ENCODE results near the gene MANF. TPM values are rescaled to one million over a fixed set of nuclear protein-coding genes. Genes with fewer than 3 reads are reported as not detected.
"Not testable (repeated sequence)": the region's sequence is repeated elsewhere in the genome, so short reads cannot be mapped to it uniquely, and the experiment has no call there.

The MANF gene
- total RNA-seq, 5 donors from 2014 or later (not counting 1 experiment from before 2014, with no cell fraction given) = 36.4 to 71.9 (median 56.7) TPM

GRCh38 chr3:51355891-51356578, 29.1 kb upstream of the MANF start:
- Mint-ChIP-seq H3K9me3 (no peaks in the 10 kb centered on the region), H3K4me1 (peaks cover 3 to 5% (median 5%) of the 10 kb centered on the region in 3 donors), H3K27me3 (no peaks in the 10 kb centered on the region), H3K4me3 (no peak overlapping the region), H3K36me3 (peaks cover 6% of the 10 kb centered on the region), H3K27ac (no peak overlapping the region)
- H3K36me3 ChIP-seq (ENCODE audit: control insufficient read depth in 2 of 2, extremely low read depth in 1 of 2, insufficient read depth in 1 of 2, low read length in 1 of 2) = no peaks in the 10 kb centered on the region
- CTCF ChIA-PET = no interaction called here
- H3K4me3 ChIP-seq (ENCODE audit: control insufficient read depth in 1 of 2, extremely low read depth in 1 of 2, low read length in 1 of 2) = no peak overlapping the region
- no peak overlapping the region for H3K27ac ChIP-seq (ENCODE audit: low read length)
- DNase-seq (no peak), ATAC-seq (replicated peaks in 1 of 4) (no peak)
- POLR2A ChIA-PET = no interaction called here
- H3K9me3 ChIP-seq = no peaks in the 10 kb centered on the region
- H3K27me3 ChIP-seq (replicated peaks in 1 of 2; ENCODE audit: control insufficient read depth in 2 of 2, extremely low read depth in 1 of 2, insufficient read depth in 2 of 2, low read length in 1 of 2) = no peaks in the 10 kb centered on the region
- no peaks in the 10 kb centered on the region for H3K4me1 ChIP-seq (ENCODE audit: control insufficient read depth in 1 of 2, extremely low read depth in 1 of 2, insufficient read depth in 2 of 2, low read length in 2 of 2)
- 94% methylated on average over 5 of the region's 8 CpGs for WGBS (ENCODE audit: insufficient coverage)

DNA sequence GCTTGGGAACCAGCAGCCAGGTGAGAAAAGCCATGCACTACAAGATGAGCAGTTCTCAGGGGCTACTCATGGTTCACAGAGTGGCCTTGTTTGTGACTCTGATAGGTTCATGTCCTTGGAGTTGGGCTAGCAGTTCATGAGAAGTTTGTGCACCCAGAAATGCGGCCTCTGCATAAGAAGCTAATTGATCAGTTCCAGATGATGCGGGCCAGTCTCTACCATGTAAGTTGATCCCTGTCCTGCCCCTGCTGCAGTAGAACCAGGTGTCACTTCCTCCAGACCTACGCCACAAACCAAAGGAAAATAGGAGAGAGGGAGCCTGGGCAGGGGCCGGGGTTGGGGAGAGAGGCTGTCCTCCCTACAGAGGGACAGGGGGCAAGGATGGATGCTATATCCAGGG, 27.2 kb upstream of the MANF start:
- POLR2A ChIA-PET = no interaction called here
- H3K4me3 Mint-ChIP-seq = no peak overlapping the region
- WGBS (ENCODE audit: insufficient coverage) = 90% methylated on average over 2 of the region's 4 CpGs
- H3K36me3 Mint-ChIP-seq = no peaks in the 10 kb centered on the region
- ATAC-seq (replicated peaks in 1 of 4) (no peak), DNase-seq (no peak)
- H3K9me3 ChIP-seq = no peaks in the 10 kb centered on the region
- H3K36me3 ChIP-seq (ENCODE audit: control insufficient read depth in 2 of 2, extremely low read depth in 1 of 2, insufficient read depth in 1 of 2, low read length in 1 of 2) = no peaks in the 10 kb centered on the region
- H3K4me1 Mint-ChIP-seq = peaks cover 3 to 5% (median 5%) of the 10 kb centered on the region in 3 donors
- no peak overlapping the region for H3K27ac ChIP-seq (ENCODE audit: low read length)
- H3K27ac Mint-ChIP-seq = no peak overlapping the region
- CTCF ChIA-PET = no interaction called here
- no peaks in the 10 kb centered on the region for H3K4me1 ChIP-seq (ENCODE audit: control insufficient read depth in 1 of 2, extremely low read depth in 1 of 2, insufficient read depth in 2 of 2, low read length in 2 of 2)
- no peaks in the 10 kb centered on the region for H3K27me3 Mint-ChIP-seq
- H3K27me3 ChIP-seq (replicated peaks in 1 of 2; ENCODE audit: control insufficient read depth in 2 of 2, extremely low read depth in 1 of 2, insufficient read depth in 2 of 2, low read length in 1 of 2) = no peaks in the 10 kb centered on the region
- no peak overlapping the region for H3K4me3 ChIP-seq (ENCODE audit: control insufficient read depth in 1 of 2, extremely low read depth in 1 of 2, low read length in 1 of 2)
- no peaks in the 10 kb centered on the region for H3K9me3 Mint-ChIP-seq

DNA sequence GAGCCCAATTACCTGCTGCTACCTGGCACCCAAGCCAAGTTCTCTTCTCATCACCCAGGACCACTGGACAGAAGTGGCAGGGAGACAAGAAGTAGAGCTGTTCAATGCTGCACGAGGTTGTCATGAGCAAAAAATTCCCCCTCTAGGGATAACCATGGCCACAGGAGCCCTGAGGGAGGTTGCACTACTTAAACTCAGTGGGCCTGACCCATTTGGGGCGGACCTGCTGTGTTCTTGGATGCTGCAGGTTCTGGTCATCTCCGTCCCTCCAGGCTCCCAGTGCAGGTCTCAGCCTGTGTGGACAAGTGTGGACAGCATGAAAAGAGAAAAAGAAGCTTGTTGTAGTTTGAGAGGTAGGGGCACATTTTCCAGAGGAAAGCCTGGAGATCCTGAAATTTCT, 26.1 kb upstream of the MANF start:
- no peak overlapping the region for H3K27ac Mint-ChIP-seq
- WGBS (ENCODE audit: insufficient coverage) = 46% methylated on average over 2 of the region's 3 CpGs

GRCh38 chr3:51360806-51361205, 24.3 kb upstream of the MANF start:
- no peaks in the 10 kb centered on the region for H3K9me3 Mint-ChIP-seq
- 83% methylated on average over 3 of the region's 3 CpGs for WGBS (ENCODE audit: insufficient coverage)
- DNase-seq (no peak), ATAC-seq (replicated peaks in 1 of 4) (no peak)
- no peaks in the 10 kb centered on the region for H3K4me1 Mint-ChIP-seq
- no peaks in the 10 kb centered on the region for H3K9me3 ChIP-seq
- no peak overlapping the region for H3K4me3 ChIP-seq (ENCODE audit: control insufficient read depth in 1 of 2, extremely low read depth in 1 of 2, low read length in 1 of 2)
- CTCF ChIA-PET = no interaction called here
- no peaks in the 10 kb centered on the region for H3K27me3 Mint-ChIP-seq
- H3K4me1 ChIP-seq (ENCODE audit: control insufficient read depth in 1 of 2, extremely low read depth in 1 of 2, insufficient read depth in 2 of 2, low read length in 2 of 2) = no peaks in the 10 kb centered on the region
- no peaks in the 10 kb centered on the region for H3K36me3 Mint-ChIP-seq
- POLR2A ChIA-PET = interaction anchor here in 1 of 2 donors (0.6 kb wide), 1 partner anchor 355 kb away, joined by 5 read pairs; no protein-coding TSS in a partner anchor
- H3K27me3 ChIP-seq (replicated peaks in 1 of 2; ENCODE audit: control insufficient read depth in 2 of 2, extremely low read depth in 1 of 2, insufficient read depth in 2 of 2, low read length in 1 of 2) = no peaks in the 10 kb centered on the region
- H3K36me3 ChIP-seq (ENCODE audit: control insufficient read depth in 2 of 2, extremely low read depth in 1 of 2, insufficient read depth in 1 of 2, low read length in 1 of 2) = no peaks in the 10 kb centered on the region
- H3K4me3 Mint-ChIP-seq = no peak overlapping the region
- H3K27ac ChIP-seq (ENCODE audit: low read length) = no peak overlapping the region
- no peak overlapping the region for H3K27ac Mint-ChIP-seq

More for the DNA sequence above, 26.1 kb upstream of the MANF start:
- no peaks in the 10 kb centered on the region for H3K36me3 ChIP-seq (ENCODE audit: control insufficient read depth in 2 of 2, extremely low read depth in 1 of 2, insufficient read depth in 1 of 2, low read length in 1 of 2)
- ATAC-seq (replicated peaks in 1 of 4) (no peak), DNase-seq (no peak)
- Mint-ChIP-seq H3K4me1 (peaks cover 3 to 5% (median 5%) of the 10 kb centered on the region in 3 donors), H3K4me3 (no peak overlapping the region), H3K9me3 (no peaks in the 10 kb centered on the region), H3K36me3 (no peaks in the 10 kb centered on the region), H3K27me3 (no peaks in the 10 kb centered on the region)
- H3K9me3 ChIP-seq = no peaks in the 10 kb centered on the region
- H3K27ac ChIP-seq (ENCODE audit: low read length) = no peak overlapping the region
- POLR2A ChIA-PET = no interaction called here
- H3K4me3 ChIP-seq (ENCODE audit: control insufficient read depth in 1 of 2, extremely low read depth in 1 of 2, low read length in 1 of 2) = no peak overlapping the region
- H3K4me1 ChIP-seq (ENCODE audit: control insufficient read depth in 1 of 2, extremely low read depth in 1 of 2, insufficient read depth in 2 of 2, low read length in 2 of 2) = no peaks in the 10 kb centered on the region
- CTCF ChIA-PET = no interaction called here
- no peaks in the 10 kb centered on the region for H3K27me3 ChIP-seq (replicated peaks in 1 of 2; ENCODE audit: control insufficient read depth in 2 of 2, extremely low read depth in 1 of 2, insufficient read depth in 2 of 2, low read length in 1 of 2)

GRCh38 chr3:51361746-51362145, 23.3 kb upstream of the MANF start:
- Mint-ChIP-seq H3K4me3 (no peak overlapping the region), H3K36me3 (no peaks in the 10 kb centered on the region)

DNA sequence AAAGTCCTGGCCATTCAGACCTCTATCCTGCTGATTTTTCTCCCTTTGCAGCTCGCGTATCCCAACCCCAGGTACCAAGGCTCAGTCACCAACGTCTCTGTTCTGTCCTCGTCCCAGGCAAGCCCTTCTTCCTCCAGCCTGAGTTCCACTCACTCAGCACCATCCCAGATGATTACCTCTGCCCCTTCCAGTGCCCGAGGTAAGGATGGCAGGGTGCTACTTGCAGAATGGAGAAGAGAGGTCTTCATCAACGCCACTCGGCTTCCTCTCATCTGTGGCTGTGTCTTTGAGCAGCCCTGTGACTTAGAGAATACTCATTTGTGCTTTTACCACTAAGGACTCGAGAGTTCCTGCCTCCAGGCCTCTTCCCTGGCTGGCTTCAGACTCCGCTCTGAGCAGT, 22.6 kb upstream of the MANF start:
- ATAC-seq (replicated peaks in 1 of 4) = no peak
- no peaks in the 10 kb centered on the region for H3K4me1 Mint-ChIP-seq
- Histone ChIP-seq H3K27ac (ENCODE audit: low read length) (no peak overlapping the region), H3K27me3 (replicated peaks in 1 of 2; ENCODE audit: control insufficient read depth in 2 of 2, extremely low read depth in 1 of 2, insufficient read depth in 2 of 2, low read length in 1 of 2) (no peaks in the 10 kb centered on the region), H3K36me3 (ENCODE audit: control insufficient read depth in 2 of 2, extremely low read depth in 1 of 2, insufficient read depth in 1 of 2, low read length in 1 of 2) (no peaks in the 10 kb centered on the region), H3K4me1 (ENCODE audit: control insufficient read depth in 1 of 2, extremely low read depth in 1 of 2, insufficient read depth in 2 of 2, low read length in 2 of 2) (no peaks in the 10 kb centered on the region), H3K9me3 (no peaks in the 10 kb centered on the region), H3K4me3 (ENCODE audit: control insufficient read depth in 1 of 2, extremely low read depth in 1 of 2, low read length in 1 of 2) (no peak overlapping the region)
- peaks cover 0 to 3% (median 0%) of the 10 kb centered on the region in 3 donors for H3K9me3 Mint-ChIP-seq
- POLR2A ChIA-PET = no interaction called here
- peaks cover 4 to 8% of the 10 kb centered on the region in 2 donors for H3K27me3 Mint-ChIP-seq
- CTCF ChIA-PET = no interaction called here
- no peak overlapping the region for H3K27ac Mint-ChIP-seq
- H3K36me3 Mint-ChIP-seq = no peaks in the 10 kb centered on the region
- WGBS (ENCODE audit: insufficient coverage) = 93% methylated on average over 3 of the region's 9 CpGs
- no peak for DNase-seq
- H3K4me3 Mint-ChIP-seq = no peak overlapping the region

More at GRCh38 chr3:51361746-51362145, 23.3 kb upstream of the MANF start:
- ChIA-PET CTCF (no interaction called here), POLR2A (no interaction called here)
- Histone ChIP-seq H3K4me3 (ENCODE audit: control insufficient read depth in 1 of 2, extremely low read depth in 1 of 2, low read length in 1 of 2) (no peak overlapping the region), H3K36me3 (ENCODE audit: control insufficient read depth in 2 of 2, extremely low read depth in 1 of 2, insufficient read depth in 1 of 2, low read length in 1 of 2) (no peaks in the 10 kb centered on the region), H3K27me3 (replicated peaks in 1 of 2; ENCODE audit: control insufficient read depth in 2 of 2, extremely low read depth in 1 of 2, insufficient read depth in 2 of 2, low read length in 1 of 2) (no peaks in the 10 kb centered on the region), H3K9me3 (no peaks in the 10 kb centered on the region), H3K27ac (ENCODE audit: low read length) (no peak overlapping the region), H3K4me1 (ENCODE audit: control insufficient read depth in 1 of 2, extremely low read depth in 1 of 2, insufficient read depth in 2 of 2, low read length in 2 of 2) (no peaks in the 10 kb centered on the region)
- 84% methylated on average over 5 of the region's 6 CpGs for WGBS (ENCODE audit: insufficient coverage)
- no peak overlapping the region for H3K27ac Mint-ChIP-seq
- H3K9me3 Mint-ChIP-seq = peaks cover 0 to under 1% (median 0%) of the 10 kb centered on the region in 3 donors
- no peak for ATAC-seq (replicated peaks in 1 of 4)
- H3K27me3 Mint-ChIP-seq = peaks cover 2 to 3% of the 10 kb centered on the region in 2 donors
- DNase-seq = no peak
- H3K4me1 Mint-ChIP-seq = no peaks in the 10 kb centered on the region

- H3K4me1 Mint-ChIP-seq; ATAC-seq (replicated peaks in 1 of 4); H3K9me3 ChIP-seq; H3K36me3 ChIP-seq (ENCODE audit: control insufficient read depth in 2 of 2, extremely low read depth in 1 of 2, insufficient read depth in 1 of 2, low read length in 1 of 2); H3K27me3 Mint-ChIP-seq; POLR2A ChIA-PET; H3K27ac Mint-ChIP-seq; H3K27me3 ChIP-seq (replicated peaks in 1 of 2; ENCODE audit: control insufficient read depth in 2 of 2, extremely low read depth in 1 of 2, insufficient read depth in 2 of 2, low read length in 1 of 2); H3K27ac ChIP-seq (ENCODE audit: low read length); H3K9me3 Mint-ChIP-seq; H3K4me1 ChIP-seq (ENCODE audit: control insufficient read depth in 1 of 2, extremely low read depth in 1 of 2, insufficient read depth in 2 of 2, low read length in 2 of 2); H3K36me3 Mint-ChIP-seq; CTCF ChIA-PET; H3K4me3 ChIP-seq (ENCODE audit: control insufficient read depth in 1 of 2, extremely low read depth in 1 of 2, low read length in 1 of 2); H3K4me3 Mint-ChIP-seq: not testable (repeated sequence)
- DNase-seq = peak in 1 of 35 experiments; percentile 7
- 86% methylated on average over 4 of the region's 8 CpGs for WGBS (ENCODE audit: insufficient coverage)
Measured at GRCh38 chr3:51368276-51368675, 16.8 kb upstream of the MANF start.

Measured in T-cell (primary cell).